ENCODE results near the gene DAPK1.
A peak's percentile ranks its signal among the peaks of the same experiment; 100 is the strongest.

The DAPK1 gene

GRCh38 chr9:87550253-87550954 is 52.7 kb downstream of the DAPK1 start:
- peaks cover 0 to 5% of the 10 kb centered on the region in 2 donors for H3K27me3 Mint-ChIP-seq
- no peaks in the 10 kb centered on the region for H3K9me3 Mint-ChIP-seq
- no peaks in the 10 kb centered on the region for H3K36me3 Mint-ChIP-seq
- H3K27ac Mint-ChIP-seq, result no peak overlapping the region
- no peaks in the 10 kb centered on the region for H3K4me1 Mint-ChIP-seq
- ATAC-seq (replicated peaks), result no peak
- no peak overlapping the region for H3K4me3 Mint-ChIP-seq
- DNase-seq, result no peak

- H3K27ac Mint-ChIP-seq, result no peak overlapping the region
- no peak for ATAC-seq (replicated peaks)
- H3K36me3 Mint-ChIP-seq, result no peaks in the 10 kb centered on the region
- peaks cover 0 to 6% of the 10 kb centered on the region in 2 donors for H3K4me1 Mint-ChIP-seq
- peaks cover 0 to 13% of the 10 kb centered on the region in 2 donors for H3K27me3 Mint-ChIP-seq
- DNase-seq, result no peak
- H3K4me3 Mint-ChIP-seq, result no peak overlapping the region
- no peaks in the 10 kb centered on the region for H3K9me3 Mint-ChIP-seq
Observed at GRCh38 chr9:87551772-87552217, 54.1 kb downstream of the DAPK1 start.

- no peak for ATAC-seq (replicated peaks)
Observed at GRCh38 chr9:87554171-87554910, 56.7 kb downstream of the DAPK1 start.

GRCh38 chr9:87554976-87555375 is 57.3 kb downstream of the DAPK1 start:
- peaks cover 0 to 7% of the 10 kb centered on the region in 2 donors for H3K27me3 Mint-ChIP-seq
- no peaks in the 10 kb centered on the region for H3K9me3 Mint-ChIP-seq
- no peak overlapping the region for H3K4me3 Mint-ChIP-seq
- peaks cover 0 to 6% of the 10 kb centered on the region in 2 donors for H3K4me1 Mint-ChIP-seq
- no peaks in the 10 kb centered on the region for H3K36me3 Mint-ChIP-seq
- ATAC-seq (replicated peaks), result no peak
- H3K27ac Mint-ChIP-seq, result no peak overlapping the region
- DNase-seq, result no peak

More at GRCh38 chr9:87554171-87554910, 56.7 kb downstream of the DAPK1 start:
- Mint-ChIP-seq H3K9me3 (no peaks in the 10 kb centered on the region), H3K27ac (no peak overlapping the region), H3K36me3 (no peaks in the 10 kb centered on the region), H3K4me3 (no peak overlapping the region), H3K27me3 (peaks cover 0 to 7% of the 10 kb centered on the region in 2 donors), H3K4me1 (peaks cover 0 to 6% of the 10 kb centered on the region in 2 donors)
- DNase-seq, result no peak

- Mint-ChIP-seq H3K27ac (peak overlapping the region; percentile 95), H3K27me3 (peaks cover 0 to 7% of the 10 kb centered on the region in 2 donors)
- ATAC-seq (replicated peaks), result peak in 1 of 2 donors; percentile 72
Observed at GRCh38 chr9:87556039-87556438, 58.4 kb downstream of the DAPK1 start.

GRCh38 chr9:87556821-87557220 is 59.2 kb downstream of the DAPK1 start:
- peak; percentile 37 for DNase-seq
- Mint-ChIP-seq H3K27ac (peak overlapping the region; percentile 95), H3K27me3 (peaks cover 0 to 7% of the 10 kb centered on the region in 2 donors), H3K9me3 (no peaks in the 10 kb centered on the region), H3K4me1 (peaks cover 0 to 9% of the 10 kb centered on the region in 2 donors), H3K4me3 (no peak overlapping the region), H3K36me3 (no peaks in the 10 kb centered on the region)
- peak in 1 of 2 donors; percentile 53 for ATAC-seq (replicated peaks)

More at GRCh38 chr9:87556039-87556438, 58.4 kb downstream of the DAPK1 start:
- no peaks in the 10 kb centered on the region for H3K36me3 Mint-ChIP-seq
- peaks cover 0 to 9% of the 10 kb centered on the region in 2 donors for H3K4me1 Mint-ChIP-seq
- peak overlapping the region in 1 of 2 donors; percentile 62 for H3K4me3 Mint-ChIP-seq
- no peaks in the 10 kb centered on the region for H3K9me3 Mint-ChIP-seq
- peak; percentile 15 for DNase-seq

GRCh38 chr9:87557996-87558395 is 60.3 kb downstream of the DAPK1 start:
- H3K4me3 Mint-ChIP-seq, result no peak overlapping the region
- ATAC-seq (replicated peaks) (no peak), DNase-seq (no peak)
- peaks cover 0 to 9% of the 10 kb centered on the region in 2 donors for H3K4me1 Mint-ChIP-seq
- H3K27me3 Mint-ChIP-seq, result peaks cover 0 to 7% of the 10 kb centered on the region in 2 donors
- H3K36me3 Mint-ChIP-seq, result no peaks in the 10 kb centered on the region
- H3K27ac Mint-ChIP-seq, result no peak overlapping the region
- no peaks in the 10 kb centered on the region for H3K9me3 Mint-ChIP-seq

- H3K27ac Mint-ChIP-seq, result no peak overlapping the region
- H3K4me1 Mint-ChIP-seq, result peaks cover 0 to 9% of the 10 kb centered on the region in 2 donors
- H3K9me3 Mint-ChIP-seq, result no peaks in the 10 kb centered on the region
- H3K4me3 Mint-ChIP-seq, result no peak overlapping the region
- no peak for DNase-seq
- peaks cover 3 to 7% of the 10 kb centered on the region in 2 donors for H3K27me3 Mint-ChIP-seq
- no peaks in the 10 kb centered on the region for H3K36me3 Mint-ChIP-seq
- ATAC-seq (replicated peaks), result no peak
Observed at GRCh38 chr9:87558606-87559190, 61.0 kb downstream of the DAPK1 start.

GRCh38 chr9:87562062-87562461 is 64.4 kb downstream of the DAPK1 start:
- peaks cover 0 to 3% of the 10 kb centered on the region in 2 donors for H3K36me3 Mint-ChIP-seq
- no peak overlapping the region for H3K4me3 Mint-ChIP-seq
- peaks cover 0 to 6% of the 10 kb centered on the region in 2 donors for H3K27me3 Mint-ChIP-seq
- ATAC-seq (replicated peaks) (no peak), DNase-seq (no peak)
- no peaks in the 10 kb centered on the region for H3K9me3 Mint-ChIP-seq
- H3K27ac Mint-ChIP-seq, result no peak overlapping the region
- H3K4me1 Mint-ChIP-seq, result peaks cover 0 to 3% of the 10 kb centered on the region in 2 donors

- Mint-ChIP-seq H3K27ac (no peak overlapping the region), H3K27me3 (peaks cover 0 to 6% of the 10 kb centered on the region in 2 donors), H3K4me3 (no peak overlapping the region), H3K36me3 (peaks cover 0 to 3% of the 10 kb centered on the region in 2 donors), H3K9me3 (no peaks in the 10 kb centered on the region), H3K4me1 (peaks cover 0 to 3% of the 10 kb centered on the region in 2 donors)
- DNase-seq, result no peak
- ATAC-seq (replicated peaks), result no peak
Observed at GRCh38 chr9:87562530-87563170, 65.0 kb downstream of the DAPK1 start.

GRCh38 chr9:87564111-87564510 is 66.4 kb downstream of the DAPK1 start:
- DNase-seq, result no peak
- ATAC-seq (replicated peaks), result no peak
- Mint-ChIP-seq H3K4me1 (peaks cover 0 to 3% of the 10 kb centered on the region in 2 donors), H3K36me3 (peaks cover 0 to 3% of the 10 kb centered on the region in 2 donors), H3K27ac (no peak overlapping the region), H3K4me3 (no peak overlapping the region), H3K27me3 (peaks cover 0 to 6% of the 10 kb centered on the region in 2 donors), H3K9me3 (no peaks in the 10 kb centered on the region)

GRCh38 chr9:87564791-87565241 is 67.1 kb downstream of the DAPK1 start:
- Mint-ChIP-seq H3K27me3 (peaks cover 0 to 6% of the 10 kb centered on the region in 2 donors), H3K4me1 (peaks cover 0 to 3% of the 10 kb centered on the region in 2 donors), H3K9me3 (no peaks in the 10 kb centered on the region), H3K4me3 (no peak overlapping the region), H3K36me3 (peaks cover 0 to 3% of the 10 kb centered on the region in 2 donors), H3K27ac (no peak overlapping the region)
- DNase-seq (no peak), ATAC-seq (replicated peaks) (no peak)

- ATAC-seq (replicated peaks) (no peak), DNase-seq (no peak)
- no peaks in the 10 kb centered on the region for H3K9me3 Mint-ChIP-seq
- H3K36me3 Mint-ChIP-seq, result peaks cover 0 to 3% of the 10 kb centered on the region in 2 donors
- H3K4me3 Mint-ChIP-seq, result no peak overlapping the region
- no peak overlapping the region for H3K27ac Mint-ChIP-seq
- H3K4me1 Mint-ChIP-seq, result peaks cover 0 to 2% of the 10 kb centered on the region in 2 donors
- H3K27me3 Mint-ChIP-seq, result peaks cover 0 to 6% of the 10 kb centered on the region in 2 donors
Observed at GRCh38 chr9:87567001-87567400, 69.3 kb downstream of the DAPK1 start.

- no peak overlapping the region for H3K4me3 Mint-ChIP-seq
- no peak for DNase-seq
- no peaks in the 10 kb centered on the region for H3K9me3 Mint-ChIP-seq
- peaks cover 0 to 2% of the 10 kb centered on the region in 2 donors for H3K4me1 Mint-ChIP-seq
- peaks cover 0 to 3% of the 10 kb centered on the region in 2 donors for H3K36me3 Mint-ChIP-seq
- H3K27me3 Mint-ChIP-seq, result peaks cover 0 to 6% of the 10 kb centered on the region in 2 donors
- H3K27ac Mint-ChIP-seq, result no peak overlapping the region
- ATAC-seq (replicated peaks), result no peak
Observed at GRCh38 chr9:87567571-87567970, 69.9 kb downstream of the DAPK1 start.

All from stimulated activated naive B cell treated with anti-CD40 and anti-IgM and Interleukin-4, amounts not matched to agents 10 μg/mL and 1 μg/mL and 100 μg/mL, for 72 hours (primary cell).